ENCODE measurements around the gene CORT. TPM values are rescaled to one million over a fixed set of nuclear protein-coding genes. Genes with fewer than 3 reads are reported as not detected.

The CORT gene
- total and polyA plus RNA-seq, 11 donors, result 0.19 to 0.37 TPM; not detected in 9

DNA sequence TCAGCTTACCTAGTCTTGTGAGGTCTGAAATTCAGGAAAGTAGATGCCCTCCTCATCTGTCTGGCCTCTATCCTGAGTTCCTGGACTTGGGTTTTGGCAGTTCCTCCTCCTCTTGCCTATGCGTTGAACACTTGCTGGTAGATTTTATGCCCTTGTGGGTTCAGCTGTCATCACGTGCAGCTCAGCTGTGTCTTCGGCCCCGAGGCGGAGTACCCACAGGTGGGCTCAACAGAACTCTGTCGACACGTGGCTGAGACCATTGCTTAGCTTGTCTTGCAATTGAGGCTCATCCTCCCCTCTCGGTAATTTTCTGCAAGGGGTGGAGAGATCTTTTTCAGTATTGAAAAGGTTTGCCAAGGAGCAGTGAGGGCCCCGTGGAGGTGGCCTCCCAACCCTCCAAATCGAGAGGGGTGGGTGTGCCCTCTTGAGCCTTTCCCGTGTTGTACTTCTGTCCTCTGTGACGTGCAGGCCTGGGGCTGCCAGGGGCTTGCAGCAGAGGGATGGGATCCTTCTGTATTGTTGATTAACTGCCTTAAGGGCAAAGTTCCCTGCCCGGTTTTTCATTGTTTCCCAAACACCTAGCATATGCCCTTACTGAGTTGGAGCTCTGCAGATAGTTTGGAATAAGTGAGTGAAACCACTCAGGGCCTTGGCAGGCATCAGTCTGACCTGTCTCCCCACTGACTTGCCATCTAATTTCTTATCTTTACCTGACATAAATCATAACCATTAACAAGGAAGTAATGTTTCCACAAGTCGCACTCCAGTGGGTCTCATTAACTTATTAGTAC lies 16.7 kb upstream of the CORT start:
- 80 to 87% (median 83%) methylated on average over 13 to 14 of the region's 14 CpGs for WGBS, 4 donors
- TF ChIP-seq POLR2A (IDR thresholded peaks at IDR 0.05), result no peak
- TF ChIP-seq, protein P1, sequence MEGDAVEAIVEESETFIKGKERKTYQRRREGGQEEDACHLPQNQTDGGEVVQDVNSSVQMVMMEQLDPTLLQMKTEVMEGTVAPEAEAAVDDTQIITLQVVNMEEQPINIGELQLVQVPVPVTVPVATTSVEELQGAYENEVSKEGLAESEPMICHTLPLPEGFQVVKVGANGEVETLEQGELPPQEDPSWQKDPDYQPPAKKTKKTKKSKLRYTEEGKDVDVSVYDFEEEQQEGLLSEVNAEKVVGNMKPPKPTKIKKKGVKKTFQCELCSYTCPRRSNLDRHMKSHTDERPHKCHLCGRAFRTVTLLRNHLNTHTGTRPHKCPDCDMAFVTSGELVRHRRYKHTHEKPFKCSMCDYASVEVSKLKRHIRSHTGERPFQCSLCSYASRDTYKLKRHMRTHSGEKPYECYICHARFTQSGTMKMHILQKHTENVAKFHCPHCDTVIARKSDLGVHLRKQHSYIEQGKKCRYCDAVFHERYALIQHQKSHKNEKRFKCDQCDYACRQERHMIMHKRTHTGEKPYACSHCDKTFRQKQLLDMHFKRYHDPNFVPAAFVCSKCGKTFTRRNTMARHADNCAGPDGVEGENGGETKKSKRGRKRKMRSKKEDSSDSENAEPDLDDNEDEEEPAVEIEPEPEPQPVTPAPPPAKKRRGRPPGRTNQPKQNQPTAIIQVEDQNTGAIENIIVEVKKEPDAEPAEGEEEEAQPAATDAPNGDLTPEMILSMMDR (IDR thresholded peaks at IDR 0.05), result no peak
- no peak for DNase-seq
- H3K9me3 ChIP-seq, result no peaks in the 10 kb centered on the region
- peaks cover 0 to 7% (median 0%) of the 10 kb centered on the region in 9 donors for H3K36me3 ChIP-seq
- no peak for ATAC-seq
- peaks cover 0 to 22% (median 12%) of the 10 kb centered on the region in 12 donors for H3K4me1 ChIP-seq
- no peak overlapping the region for H3K4me3 ChIP-seq
- intact Hi-C loops (cut with DNase I), result loop anchor here in 8 of 10 donors (5.0 to 10.0 kb wide), 5 partner anchors 34 to 62 kb away; partner anchors contain the start of genes DFFA (in 3 of the 8) and PEX14 (in 3 of the 8)
- no peak overlapping the region for H3K27ac ChIP-seq
- H3K27me3 ChIP-seq, result no peaks in the 10 kb centered on the region

DNA sequence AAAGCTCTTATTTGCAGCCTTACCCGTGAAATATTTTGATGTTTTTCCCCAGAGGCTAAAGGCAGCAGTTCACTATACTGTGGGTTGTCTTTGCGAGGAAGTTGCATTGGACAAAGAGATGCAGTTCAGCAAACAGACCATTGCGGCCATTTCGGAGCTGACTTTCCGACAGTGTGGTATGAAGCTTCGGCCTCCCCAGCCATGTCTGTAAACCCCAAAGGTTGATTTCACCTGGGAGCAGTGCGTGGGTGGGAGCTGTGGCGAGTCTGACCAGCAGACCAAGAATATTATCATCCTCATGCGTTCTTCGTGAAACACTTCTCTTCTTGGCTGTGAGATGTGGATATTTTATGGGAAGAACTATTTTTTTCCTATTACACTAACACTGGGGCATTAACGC lies 16.0 kb upstream of the CORT start:
- no peak for ATAC-seq
- WGBS, 4 donors, result 90 to 93% (median 91%) methylated on average over 11 of the region's 11 CpGs

DNA sequence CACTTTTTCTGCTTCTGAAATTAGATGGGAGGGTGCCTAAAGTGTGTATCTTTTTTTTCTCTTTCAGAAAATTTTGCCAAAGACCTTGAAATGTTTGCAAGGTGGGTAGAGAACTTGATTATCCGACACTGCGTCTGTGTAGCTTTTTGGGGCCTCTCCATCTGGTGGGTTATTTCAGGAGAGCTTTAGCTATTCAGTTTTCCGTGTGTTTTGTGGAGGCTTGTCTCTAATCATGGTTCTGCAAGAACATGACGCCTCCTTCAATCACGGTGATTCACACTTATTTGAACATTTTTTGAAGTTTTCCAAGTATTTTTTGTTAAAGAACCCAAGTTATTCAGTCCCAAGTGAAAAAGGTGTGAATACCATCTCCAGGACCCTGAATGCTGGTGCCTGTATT lies 15.2 kb upstream of the CORT start:
- peaks cover 0 to 17% (median 11%) of the 10 kb centered on the region in 12 donors for H3K4me1 ChIP-seq
- ATAC-seq (no peak), DNase-seq (no peak)
- WGBS, 4 donors, result 94 to 98% (median 95%) methylated on average over 5 of the region's 5 CpGs
- H3K27me3 ChIP-seq, result no peaks in the 10 kb centered on the region
- TF ChIP-seq, protein P1 (IDR thresholded peaks at IDR 0.05), result no peak
- TF ChIP-seq POLR2A (IDR thresholded peaks at IDR 0.05), result no peak
- no peak overlapping the region for H3K27ac ChIP-seq
- intact Hi-C loops (cut with DNase I), result loop anchor here in 8 of 10 donors (5.0 to 10.0 kb wide), 5 partner anchors 33 to 60 kb away; partner anchors contain the start of genes DFFA (in 3 of the 8) and PEX14 (in 3 of the 8)
- H3K9me3 ChIP-seq, result no peaks in the 10 kb centered on the region
- peaks cover 0 to 7% (median 0%) of the 10 kb centered on the region in 9 donors for H3K36me3 ChIP-seq
- no peak overlapping the region for H3K4me3 ChIP-seq

More for the DNA sequence above, 16.0 kb upstream of the CORT start:
- intact Hi-C loops (cut with DNase I), result loop anchor here in 8 of 10 donors (5.0 to 10.0 kb wide), 5 partner anchors 34 to 61 kb away; partner anchors contain the start of genes DFFA (in 3 of the 8) and PEX14 (in 3 of the 8)
- peaks cover 0 to 20% (median 12%) of the 10 kb centered on the region in 12 donors for H3K4me1 ChIP-seq
- no peak for TF ChIP-seq POLR2A (IDR thresholded peaks at IDR 0.05)
- TF ChIP-seq, protein P1 (IDR thresholded peaks at IDR 0.05), result no peak
- H3K27ac ChIP-seq, result no peak overlapping the region
- H3K27me3 ChIP-seq, result no peaks in the 10 kb centered on the region
- H3K36me3 ChIP-seq, result peaks cover 0 to 7% (median 0%) of the 10 kb centered on the region in 9 donors
- no peaks in the 10 kb centered on the region for H3K9me3 ChIP-seq
- H3K4me3 ChIP-seq, result no peak overlapping the region
- no peak for DNase-seq

DNA sequence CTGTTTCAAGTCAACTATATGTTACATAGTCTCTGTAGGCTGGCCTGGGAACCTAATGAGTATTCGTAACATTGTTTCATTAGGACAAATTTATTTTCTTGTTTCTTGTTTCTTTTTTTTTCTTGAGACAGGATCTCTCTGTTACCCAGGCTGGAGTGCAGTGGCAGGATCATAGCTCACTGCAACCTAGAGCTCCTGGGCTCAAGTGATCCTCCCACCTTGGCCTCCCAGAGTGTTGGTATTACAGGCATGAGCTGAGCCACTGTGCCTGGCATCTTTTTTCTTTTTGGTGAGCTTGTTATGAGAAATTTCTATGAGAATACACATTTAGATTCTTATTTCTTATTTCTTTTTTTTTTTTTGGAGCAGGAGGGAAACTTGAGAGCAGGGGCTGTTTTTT lies 12.8 kb upstream of the CORT start:
- DNase-seq (no peak), ATAC-seq (no peak)
- 91 to 100% (median 98%) methylated on average over 1 of the region's 1 CpG for WGBS, 4 donors
- H3K36me3 ChIP-seq, result peaks cover 0 to 21% (median 3%) of the 10 kb centered on the region in 9 donors
- H3K27me3 ChIP-seq, result no peaks in the 10 kb centered on the region
- TF ChIP-seq POLR2A (IDR thresholded peaks at IDR 0.05), result no peak
- TF ChIP-seq, protein P1 (IDR thresholded peaks at IDR 0.05), result no peak
- H3K9me3 ChIP-seq, result no peaks in the 10 kb centered on the region
- H3K27ac ChIP-seq, result no peak overlapping the region
- no peak overlapping the region for H3K4me3 ChIP-seq
- no peaks in the 10 kb centered on the region for H3K4me1 ChIP-seq
- intact Hi-C loops (cut with DNase I), result loop anchor here in 1 of 10 donors (10.0 kb wide), 1 partner anchor 58 kb away; no protein-coding TSS in a partner anchor
